Hepatocyte (in vitro differentiated cells): ENCODE results near the gene PCGF3.

Source experiments
- CTCF ChIP-seq: fragments of 200-600 bp; sonication (generic); IDR thresholded peaks from 2 replicates; pipeline ENCODE4 v1.5.1; 2016; ENCODE audit warnings: antibody characterized with exemption, mild to moderate bottlenecking; ENCODE audit not compliant: poor library complexity
- EZH2 ChIP-seq: fragments of 200-600 bp; sonication (generic); IDR thresholded peaks from 2 replicates; pipeline ENCODE4 v1.6.1; 2016; ENCODE audit warnings: antibody characterized with exemption, mild to moderate bottlenecking, borderline replicate concordance
- EZH2phosphoT487 ChIP-seq: fragments of 200-600 bp; sonication (generic); IDR thresholded peaks from one replicate; pipeline ENCODE4 v1.6.1; 2018; ENCODE audit warnings: antibody characterized with exemption, mild to moderate bottlenecking, low read depth, moderate library complexity; ENCODE audit not compliant: unreplicated experiment, severe bottlenecking

GRCh38 chr4:660401-660800 lies 45.2 kb upstream of the PCGF3 start:
- TF ChIP-seq CTCF (no peak), EZH2phosphoT487 (no peak), EZH2 (no peak)
